Liver (tissue), 9 donors: ENCODE measurements around the gene NEURL3. TPM values are rescaled to one million over a fixed set of nuclear protein-coding genes. Genes with fewer than 3 reads are reported as not detected.
"Not testable (repeated sequence)": the region's sequence is repeated elsewhere in the genome, so short reads cannot be mapped to it uniquely, and the experiment has no call there.

Experiments
- DNase-seq: peaks from one replicate; pipeline ENCODE4 v3.0.0-alpha.2; 2017; ENCODE audit warnings: low spot score
- H3K27ac ChIP-seq, 2 donors: one replicate each; pipeline ENCODE4 v1.7.0; 2013; ENCODE audit warnings: inconsistent platforms in 2 of 2, low read length in 2 of 2, control low read depth in 1 of 2, low read depth in 1 of 2, mild to moderate bottlenecking in 1 of 2
- H3K27me3 ChIP-seq, 4 donors: one replicate each; pipeline versions ENCODE4 v1.6.1 to v1.7.0; 2013; ENCODE audit warnings: low read length in 3 of 4, inconsistent platforms in 1 of 4, mild to moderate bottlenecking in 1 of 4, moderate library complexity in 1 of 4; ENCODE audit not compliant: control insufficient read depth in 4 of 4, insufficient read depth in 4 of 4
- H3K36me3 ChIP-seq, 4 donors: one replicate each; pipeline versions ENCODE4 v1.6.1 to v1.7.0; 2013; ENCODE audit warnings: low read length in 3 of 4, mild to moderate bottlenecking in 3 of 4, low read depth in 1 of 4, moderate library complexity in 1 of 4; ENCODE audit not compliant: control insufficient read depth in 4 of 4, insufficient read depth in 3 of 4
- H3K4me1 ChIP-seq, 4 donors: one replicate each; pipeline versions ENCODE4 v1.6.1 to v1.7.0; 2013; ENCODE audit warnings: low read length in 3 of 4, mild to moderate bottlenecking in 3 of 4, moderate library complexity in 1 of 4; ENCODE audit not compliant: control insufficient read depth in 4 of 4, insufficient read depth in 4 of 4
- H3K4me3 ChIP-seq, 3 donors: one replicate each; pipeline versions ENCODE4 v1.6.1 to v1.7.0; 2013; ENCODE audit warnings: low read length in 3 of 3, control low read depth in 1 of 3, low read depth in 1 of 3, mild to moderate bottlenecking in 1 of 3
- H3K9ac ChIP-seq, 2 donors: one replicate each; pipeline ENCODE4 v1.7.0; 2013; ENCODE audit warnings: low read length in 2 of 2, mild to moderate bottlenecking in 2 of 2, moderate library complexity in 2 of 2, control low read depth in 1 of 2, low read depth in 1 of 2
- H3K9me3 ChIP-seq, 4 donors: one replicate each; pipeline versions ENCODE4 v1.6.1 to v1.7.0; 2013; ENCODE audit warnings: low read length in 3 of 4; ENCODE audit not compliant: control insufficient read depth in 4 of 4
- CTCF ChIP-seq: fragments of 150-350 bp; IDR thresholded peaks from 2 replicates; pipeline ENCODE4 v1.5.1; 2017; ENCODE audit warnings: improper control_type of control experiment, low read depth, low read length; ENCODE audit not compliant: missing input control
- EGR1 ChIP-seq, 2 donors: IDR thresholded peaks; 2 replicates each; pipeline ENCODE4 v1.6.1; 2016 to 2018; ENCODE audit warnings: antibody characterized with exemption in 2 of 2, low read depth in 2 of 2
- FOXA1 ChIP-seq: IDR thresholded peaks from 2 replicates; pipeline ENCODE4 v1.6.1; 2016; ENCODE audit warnings: antibody characterized with exemption
- FOXA2 ChIP-seq: IDR thresholded peaks from 2 replicates; pipeline ENCODE4 v1.6.1; 2016; ENCODE audit warnings: antibody characterized with exemption
- JUND ChIP-seq, 2 donors: IDR thresholded peaks; 2 replicates each; pipeline ENCODE4 v1.6.1; 2016; ENCODE audit warnings: antibody characterized with exemption in 2 of 2
- MAX ChIP-seq: IDR thresholded peaks from 2 replicates; pipeline ENCODE4 v1.6.1; 2016; ENCODE audit warnings: antibody characterized with exemption
- REST ChIP-seq: IDR thresholded peaks from 2 replicates; pipeline ENCODE4 v1.6.1; 2016; ENCODE audit warnings: antibody characterized with exemption, mild to moderate bottlenecking
- RXRA ChIP-seq, 2 donors: IDR thresholded peaks; 2 replicates each; pipeline ENCODE4 v1.6.1; 2017 to 2018; ENCODE audit warnings: antibody characterized with exemption in 2 of 2, mild to moderate bottlenecking in 1 of 2
- TAF1 ChIP-seq: conservative IDR thresholded peaks from 2 replicates; pipeline ENCODE4 v1.6.1; 2016; ENCODE audit warnings: antibody characterized with exemption, mild to moderate bottlenecking
- YY1 ChIP-seq: IDR thresholded peaks from 2 replicates; pipeline ENCODE4 v1.6.1; 2016; ENCODE audit warnings: antibody characterized with exemption, mild to moderate bottlenecking
- ZBTB33 ChIP-seq: IDR thresholded peaks from 2 replicates; pipeline ENCODE4 v1.6.1; 2016; ENCODE audit warnings: antibody characterized with exemption
- WGBS: extraction: QIAGEN DNeasy Blood & Tissue Kit; methylation state at CpG from one replicate; pipeline ENCODE4 v1.1.7; 2013; 5-methylcytosine and 5-hydroxymethylcytosine counted together
- polyA plus RNA-seq, 2 donors: library from polyadenylated mRNA; stranded (reverse) in 1 of 2; unstranded in 1 of 2; fragments of 200-250 nt in 1 of 2; fragments of >200 nt in 1 of 2; fragmentation: Nextera tagmentation in 1 of 2; extraction: Ambion mirVana in 1 of 2; gene quantifications; one replicate each; pipeline versions ENCODE4 v1.2.1 to v1.2.3, GENCODE V29; 2013 to 2015
- total RNA-seq, 2 donors: library from RNA; depleted of rRNA; stranded (reverse); fragments of >200 nt; gene quantifications; one replicate each; pipeline ENCODE4 v1.2.3, GENCODE V29; 2014
- donor health status: healthy.
- donor health status: healthy.
- donor health status: healthy.
- donor health status: healthy.
- donor health status: healthy.

Gene NEURL3
- total and polyA plus RNA-seq, 4 donors: 0.61 to 3.4 (median 1.4) TPM

GRCh38 chr2:96500385-96501066, 4.6 kb downstream of the NEURL3 start:
- peaks cover 0 to 2% (median 0%) of the 10 kb centered on the region in 4 donors for H3K36me3 ChIP-seq
- no peak overlapping the region for H3K4me3 ChIP-seq
- no peak overlapping the region for H3K9ac ChIP-seq
- H3K4me1 ChIP-seq: peaks cover 3 to 23% (median 14%) of the 10 kb centered on the region in 4 donors
- TF ChIP-seq TAF1 (no peak), RXRA (IDR thresholded peaks at IDR 0.05) (no peak), EGR1 (IDR thresholded peaks at IDR 0.05; ENCODE audit: low read depth in 2 of 2) (no peak), REST (no peak)
- no peaks in the 10 kb centered on the region for H3K9me3 ChIP-seq
- no peaks in the 10 kb centered on the region for H3K27me3 ChIP-seq
- no peak for DNase-seq
- no peak overlapping the region for H3K27ac ChIP-seq
- WGBS: 79% methylated on average over 64 of the region's 64 CpGs

- Histone ChIP-seq H3K4me3 (no peak overlapping the region), H3K9me3 (no peaks in the 10 kb centered on the region), H3K4me1 (peaks cover 3 to 15% (median 7%) of the 10 kb centered on the region in 4 donors), H3K27ac (no peak overlapping the region), H3K27me3 (no peaks in the 10 kb centered on the region), H3K9ac (no peak overlapping the region), H3K36me3 (peaks cover 0 to 2% (median 0%) of the 10 kb centered on the region in 4 donors)
- TF ChIP-seq JUND (IDR thresholded peaks at IDR 0.05) (no peak), YY1 (no peak), FOXA1 (no peak), MAX (no peak), FOXA2 (no peak), CTCF (no peak), ZBTB33 (no peak), EGR1 (IDR thresholded peaks at IDR 0.05; ENCODE audit: low read depth in 2 of 2) (no peak)
- 95% methylated on average over 15 of the region's 15 CpGs for WGBS
- no peak for DNase-seq
Measured at GRCh38 chr2:96499061-96499960, 5.8 kb downstream of the NEURL3 start.

GRCh38 chr2:96498611-96499010, 6.5 kb downstream of the NEURL3 start:
- H3K4me1 ChIP-seq: peaks cover 3 to 11% (median 7%) of the 10 kb centered on the region in 4 donors
- H3K27me3 ChIP-seq, DNase-seq, H3K4me3 ChIP-seq, H3K9ac ChIP-seq, H3K36me3 ChIP-seq, H3K9me3 ChIP-seq, H3K27ac ChIP-seq: not testable (repeated sequence)
- WGBS: 96% methylated on average over 6 of the region's 6 CpGs
